Gastrocnemius medialis (tissue), 4 donors: ENCODE results near the gene NOL12.

ENCODE experiments used
- CTCF ChIP-seq, 5 experiments: fragments of 450-650 bp in 3 of 5; fragments of 200-600 bp in 2 of 5; sonication (generic) in 2 of 5; IDR thresholded peaks in 4 of 5; conservative IDR thresholded peaks in 1 of 5; 1 replicate in 4 of 5; 2 replicates in 1 of 5; pipeline ENCODE4 v1.5.1; 2016 to 2019; ENCODE audit warnings: antibody characterized with exemption in 5 of 5, mild to moderate bottlenecking in 3 of 5, moderate library complexity in 3 of 5
- POLR2A ChIP-seq, 2 donors: fragments of 450-650 bp; IDR thresholded peaks; one replicate each; pipeline ENCODE4 v1.6.1; 2017; ENCODE audit warnings: antibody characterized with exemption in 2 of 2, mild to moderate bottlenecking in 2 of 2, moderate library complexity in 2 of 2

- TF ChIP-seq CTCF (IDR thresholded peaks at IDR 0.05 in 4 of 5, conservative IDR thresholded peaks at IDR 0.05 in 1 of 5) (no peak), POLR2A (IDR thresholded peaks at IDR 0.05) (no peak)
Measured at GRCh38 chr22:37701141-37701786, 15.1 kb downstream of the NOL12 start.
